ENCODE results near the gene HLA-DRB5. TPM values are rescaled to one million over a fixed set of nuclear protein-coding genes. Genes with fewer than 3 reads are reported as not detected.

Gene HLA-DRB5
- polyA plus RNA-seq, 3 donors = 168 to 1,407 (median 394) TPM

- H3K79me2 ChIP-seq (ENCODE audit: insufficient read depth, low read length) = no peaks in the 10 kb centered on the region
- H3K27ac Mint-ChIP-seq = peak overlapping the region in 1 of 7 donors; percentile 46
- intact Hi-C loops (cut with micrococcal nuclease) = loop anchor here (10.0 kb wide), 2 partner anchors 50 to 90 kb away; partner anchors contain the start of gene HLA-DRB5 (in 1 of the 2)
These were observed 45.5 kb downstream of the HLA-DRB5 start for GRCh38 chr6:32484614-32484998.

GRCh38 chr6:32483968-32484613 is 46.0 kb downstream of the HLA-DRB5 start:
- H4K20me1 ChIP-seq (ENCODE audit: insufficient read depth, low read length) = no peaks in the 10 kb centered on the region
- H3K4me1 ChIP-seq (ENCODE audit: control insufficient read depth in 1 of 2, insufficient read depth in 2 of 2, low read length in 2 of 2) = peaks cover 0 to 10% of the 10 kb centered on the region in 2 donors
- no peak for TF ChIP-seq CTCF (IDR thresholded peaks at IDR 0.05)
- no peak overlapping the region for H3K4me2 ChIP-seq (replicated peaks; ENCODE audit: extremely low read depth, low read length, poor library complexity, severe bottlenecking)
- H3K9ac ChIP-seq (ENCODE audit: insufficient read depth, low read length, poor library complexity, severe bottlenecking) = no peak overlapping the region
- H3K79me2 ChIP-seq (ENCODE audit: insufficient read depth, low read length) = no peaks in the 10 kb centered on the region
- Mint-ChIP-seq H3K4me3 (no peak overlapping the region), H3K4me1 (peaks cover 9% of the 10 kb centered on the region), H3K36me3 (peaks cover 0 to 1% of the 10 kb centered on the region in 2 donors), H3K27ac (no peak overlapping the region), H3K27me3 (ENCODE audit: low read depth in 3 of 3) (no peaks in the 10 kb centered on the region), H3K9me3 (peaks cover 0 to 5% (median 1%) of the 10 kb centered on the region in 7 donors)
- H2AFZ ChIP-seq (ENCODE audit: insufficient read depth, low read depth, low read length, poor library complexity, severe bottlenecking) = no peak overlapping the region
- H3K27me3 ChIP-seq (ENCODE audit: control insufficient read depth in 2 of 2, insufficient read depth in 2 of 2, low read length in 2 of 2) = no peaks in the 10 kb centered on the region
- intact Hi-C loops (cut with micrococcal nuclease) = loop anchor here (10.0 kb wide), 2 partner anchors 51 to 91 kb away; partner anchors contain the start of gene HLA-DRB5 (in 1 of the 2)
- H3K36me3 ChIP-seq (replicated peaks in 1 of 2; ENCODE audit: control insufficient read depth in 1 of 2, insufficient read depth in 2 of 2, low read length in 2 of 2) = no peaks in the 10 kb centered on the region
- DNase-seq = no peak
- no peaks in the 10 kb centered on the region for H3K9me3 ChIP-seq (replicated peaks in 1 of 2; ENCODE audit: control insufficient read depth in 1 of 2, insufficient read depth in 1 of 2, low read length in 2 of 2)
- WGBS (ENCODE audit: insufficient coverage) = 87% methylated on average over 26 of the region's 26 CpGs
- no peak overlapping the region for H3K4me3 ChIP-seq (replicated peaks in 1 of 3; ENCODE audit: low read depth in 2 of 3, low read length in 3 of 3)
- no peak overlapping the region for H3K27ac ChIP-seq (ENCODE audit: low read depth in 1 of 2, low read length in 2 of 2)

More at GRCh38 chr6:32484614-32484998, 45.5 kb downstream of the HLA-DRB5 start:
- no peaks in the 10 kb centered on the region for H3K9me3 ChIP-seq (replicated peaks in 1 of 2; ENCODE audit: control insufficient read depth in 1 of 2, insufficient read depth in 1 of 2, low read length in 2 of 2)
- no peaks in the 10 kb centered on the region for H4K20me1 ChIP-seq (ENCODE audit: insufficient read depth, low read length)
- no peak overlapping the region for H3K27ac ChIP-seq (ENCODE audit: low read depth in 1 of 2, low read length in 2 of 2)
- H3K9me3 Mint-ChIP-seq = peaks cover 0 to 2% (median 0%) of the 10 kb centered on the region in 7 donors
- no peak overlapping the region for H3K9ac ChIP-seq (ENCODE audit: insufficient read depth, low read length, poor library complexity, severe bottlenecking)
- no peak overlapping the region for H3K4me2 ChIP-seq (replicated peaks; ENCODE audit: extremely low read depth, low read length, poor library complexity, severe bottlenecking)
- H3K27me3 ChIP-seq (ENCODE audit: control insufficient read depth in 2 of 2, insufficient read depth in 2 of 2, low read length in 2 of 2) = no peaks in the 10 kb centered on the region
- H3K27me3 Mint-ChIP-seq (ENCODE audit: low read depth in 3 of 3) = no peaks in the 10 kb centered on the region
- peaks cover 10% of the 10 kb centered on the region for H3K4me1 Mint-ChIP-seq
- TF ChIP-seq CTCF (IDR thresholded peaks at IDR 0.05) = no peak
- no peaks in the 10 kb centered on the region for H3K36me3 ChIP-seq (replicated peaks in 1 of 2; ENCODE audit: control insufficient read depth in 1 of 2, insufficient read depth in 2 of 2, low read length in 2 of 2)
- no peak overlapping the region for H3K4me3 ChIP-seq (replicated peaks in 1 of 3; ENCODE audit: low read depth in 2 of 3, low read length in 3 of 3)
- DNase-seq = no peak
- H3K4me1 ChIP-seq (ENCODE audit: control insufficient read depth in 1 of 2, insufficient read depth in 2 of 2, low read length in 2 of 2) = peaks cover 0 to 10% of the 10 kb centered on the region in 2 donors
- H3K36me3 Mint-ChIP-seq = peaks cover 0 to 1% of the 10 kb centered on the region in 2 donors
- 61% methylated on average over 3 of the region's 4 CpGs for WGBS (ENCODE audit: insufficient coverage)
- H3K4me3 Mint-ChIP-seq = no peak overlapping the region
- no peak overlapping the region for H2AFZ ChIP-seq (ENCODE audit: insufficient read depth, low read depth, low read length, poor library complexity, severe bottlenecking)
